Fibroblast of pulmonary artery (primary cell): ENCODE results near the gene PTPRJ.
"Not testable (repeated sequence)": the region's sequence is repeated elsewhere in the genome, so short reads cannot be mapped to it uniquely, and the experiment has no call there.

ENCODE experiments used
- DNase-seq: peaks from one replicate; pipeline ENCODE4 v3.0.0-alpha.2; 2010; ENCODE audit warnings: low read depth
- H3K4me3 ChIP-seq: replicated peaks from 2 replicates; pipeline ENCODE4 v1.5.1; 2011; ENCODE audit warnings: low read depth, mild to moderate bottlenecking, control low read depth, low read length, moderate library complexity
- TF ChIP-seq, protein P1 (sequence below): IDR thresholded peaks from 2 replicates; pipeline ENCODE4 v1.5.1; 2011; ENCODE audit warnings: mild to moderate bottlenecking, control low read depth, low read length, inconsistent platforms; ENCODE audit errors: missing control alignments

PTPRJ gene

DNA sequence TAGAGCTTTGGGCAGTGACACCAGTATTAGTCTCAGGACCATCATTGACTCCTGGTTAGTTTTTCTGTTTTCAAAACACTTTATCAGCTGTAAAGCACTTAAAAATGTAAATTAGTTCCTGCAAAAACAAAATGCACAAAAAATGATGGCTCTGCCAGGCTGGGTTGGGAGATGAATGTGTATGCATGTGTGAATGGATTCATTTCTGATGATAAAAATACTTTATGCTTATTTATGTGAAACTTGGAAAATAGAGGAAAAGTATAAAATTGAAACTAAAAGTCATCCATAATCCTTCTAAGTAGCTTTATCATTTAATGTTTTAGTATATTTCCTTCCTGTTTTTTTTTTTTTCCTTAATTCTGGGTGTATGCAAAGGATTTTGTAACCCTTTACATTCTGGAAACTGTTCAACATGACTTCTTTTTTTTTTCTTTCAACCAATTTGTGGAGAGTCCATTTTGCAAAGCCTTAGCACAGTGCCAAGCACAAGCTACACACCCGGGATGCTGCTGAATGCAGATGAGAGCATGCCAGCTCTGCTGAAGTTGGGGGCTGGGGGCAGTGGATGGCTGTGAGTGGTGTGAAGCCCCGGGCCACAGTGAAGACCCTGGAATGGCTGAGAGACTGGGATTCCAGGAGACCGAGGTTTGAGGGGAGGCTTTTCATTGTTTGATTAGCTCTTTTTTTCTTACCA, 37.6 kb downstream of the PTPRJ start:
- no peak overlapping the region for H3K4me3 ChIP-seq
- DNase-seq: no peak
- TF ChIP-seq, protein P1, sequence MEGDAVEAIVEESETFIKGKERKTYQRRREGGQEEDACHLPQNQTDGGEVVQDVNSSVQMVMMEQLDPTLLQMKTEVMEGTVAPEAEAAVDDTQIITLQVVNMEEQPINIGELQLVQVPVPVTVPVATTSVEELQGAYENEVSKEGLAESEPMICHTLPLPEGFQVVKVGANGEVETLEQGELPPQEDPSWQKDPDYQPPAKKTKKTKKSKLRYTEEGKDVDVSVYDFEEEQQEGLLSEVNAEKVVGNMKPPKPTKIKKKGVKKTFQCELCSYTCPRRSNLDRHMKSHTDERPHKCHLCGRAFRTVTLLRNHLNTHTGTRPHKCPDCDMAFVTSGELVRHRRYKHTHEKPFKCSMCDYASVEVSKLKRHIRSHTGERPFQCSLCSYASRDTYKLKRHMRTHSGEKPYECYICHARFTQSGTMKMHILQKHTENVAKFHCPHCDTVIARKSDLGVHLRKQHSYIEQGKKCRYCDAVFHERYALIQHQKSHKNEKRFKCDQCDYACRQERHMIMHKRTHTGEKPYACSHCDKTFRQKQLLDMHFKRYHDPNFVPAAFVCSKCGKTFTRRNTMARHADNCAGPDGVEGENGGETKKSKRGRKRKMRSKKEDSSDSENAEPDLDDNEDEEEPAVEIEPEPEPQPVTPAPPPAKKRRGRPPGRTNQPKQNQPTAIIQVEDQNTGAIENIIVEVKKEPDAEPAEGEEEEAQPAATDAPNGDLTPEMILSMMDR: no peak

DNA sequence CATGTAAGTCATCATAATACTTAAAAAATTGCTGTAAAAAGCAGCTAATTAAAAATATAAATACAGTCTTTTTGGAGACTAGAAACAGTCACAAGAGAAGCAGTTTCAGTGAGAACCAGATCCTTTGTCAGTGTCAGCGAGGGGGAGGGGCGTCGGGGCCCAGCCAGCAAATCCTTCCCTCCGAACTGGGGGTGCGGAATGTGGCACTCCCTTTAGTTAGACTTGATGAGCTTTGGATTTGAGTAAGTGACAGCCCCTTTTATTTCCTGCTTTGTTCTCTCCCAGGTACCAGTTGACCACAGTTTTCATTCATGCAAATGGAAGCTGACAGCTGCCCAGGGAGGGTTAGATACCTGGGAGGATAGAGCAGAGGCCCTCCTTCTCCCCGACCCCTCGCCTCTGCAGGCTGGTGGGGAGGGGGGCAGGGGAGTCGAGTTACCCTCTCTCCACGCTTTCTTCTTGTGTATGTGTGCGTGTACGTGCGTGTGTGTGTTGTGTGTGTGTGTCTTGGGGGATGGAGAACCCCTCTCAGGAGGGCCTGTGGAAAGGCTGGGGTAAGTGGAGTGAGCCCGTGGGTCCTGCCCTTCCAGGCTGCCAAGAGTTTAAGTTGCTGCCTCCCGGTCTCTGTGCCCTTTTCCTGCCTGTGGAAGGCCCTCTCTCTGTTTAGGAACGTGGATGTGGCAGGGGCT, 38.3 kb downstream of the PTPRJ start:
- TF ChIP-seq, protein P1: no peak
- no peak for DNase-seq
- H3K4me3 ChIP-seq: no peak overlapping the region

DNA sequence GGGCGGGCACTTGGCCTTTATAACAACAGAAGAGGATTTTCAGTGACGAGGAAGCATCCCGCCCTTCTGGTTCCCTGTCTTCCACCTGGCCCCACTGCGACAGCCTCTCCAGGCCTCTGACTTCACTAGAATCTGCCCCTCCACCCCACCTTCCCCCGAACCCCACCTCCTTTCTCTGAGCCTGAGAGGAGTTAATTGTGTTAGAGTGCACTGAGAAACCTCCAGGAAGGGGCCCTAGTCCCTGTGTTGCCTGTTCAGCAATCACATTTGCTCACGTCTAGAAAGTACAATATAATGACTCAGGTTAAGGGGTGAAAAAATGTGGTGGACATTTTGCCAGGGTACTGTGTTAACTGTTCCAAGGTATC, 38.8 kb downstream of the PTPRJ start:
- DNase-seq: peak; percentile 31
- TF ChIP-seq, protein P1: no peak
- no peak overlapping the region for H3K4me3 ChIP-seq

DNA sequence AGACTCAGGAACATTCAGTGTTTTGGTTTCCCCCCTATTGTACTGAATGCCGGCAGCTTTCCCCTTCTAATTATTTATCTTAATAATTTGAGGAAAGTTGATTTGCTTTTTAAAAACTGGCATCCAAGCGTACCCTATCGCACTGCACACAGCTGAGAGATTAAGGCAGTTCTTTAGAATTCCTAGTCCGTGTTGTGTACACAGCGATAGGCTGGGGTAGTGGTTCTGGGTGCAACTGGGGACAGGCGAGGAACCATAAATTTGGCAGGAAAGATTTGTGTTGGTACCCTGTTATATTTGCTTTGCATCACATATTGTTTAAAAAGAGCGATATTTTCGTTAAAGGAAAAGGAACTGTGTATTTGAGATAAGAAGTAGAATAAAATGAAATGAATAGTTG, 39.2 kb downstream of the PTPRJ start:
- TF ChIP-seq, protein P1: no peak
- no peak for DNase-seq
- H3K4me3 ChIP-seq: no peak overlapping the region

DNA sequence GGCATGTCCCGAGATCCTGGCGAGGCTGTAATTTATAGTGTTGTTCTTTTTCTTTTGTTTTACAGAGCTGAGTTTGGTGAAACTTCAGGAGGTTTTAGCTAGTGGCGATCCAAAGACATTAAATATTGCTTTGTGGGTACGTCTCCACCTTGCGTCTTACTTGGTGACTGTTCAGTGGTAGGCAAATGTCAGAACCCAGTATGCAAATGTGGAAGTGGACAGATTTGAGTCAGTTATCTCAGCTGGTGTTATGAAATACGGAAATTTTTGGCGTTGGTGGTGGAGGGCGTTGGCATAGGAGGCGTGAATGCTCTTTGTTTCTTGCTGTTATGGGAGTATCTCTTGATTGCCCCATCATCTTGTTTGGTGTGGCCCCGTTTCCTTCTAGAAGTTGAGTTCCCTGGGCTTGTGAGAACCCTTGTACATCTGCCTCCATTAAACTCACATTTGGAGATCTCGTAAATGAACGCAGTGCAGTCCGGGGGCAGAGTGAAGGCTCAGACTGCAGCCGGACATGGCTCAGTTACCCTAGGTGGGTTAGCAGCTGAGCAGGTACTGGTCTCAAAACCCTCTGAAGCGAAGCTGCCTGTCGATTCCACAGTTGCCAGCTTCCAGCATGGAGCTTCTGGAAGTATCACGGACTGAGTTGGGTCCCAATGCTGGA, 39.9 kb downstream of the PTPRJ start:
- TF ChIP-seq, protein P1: no peak
- H3K4me3 ChIP-seq: no peak overlapping the region
- no peak for DNase-seq

DNA sequence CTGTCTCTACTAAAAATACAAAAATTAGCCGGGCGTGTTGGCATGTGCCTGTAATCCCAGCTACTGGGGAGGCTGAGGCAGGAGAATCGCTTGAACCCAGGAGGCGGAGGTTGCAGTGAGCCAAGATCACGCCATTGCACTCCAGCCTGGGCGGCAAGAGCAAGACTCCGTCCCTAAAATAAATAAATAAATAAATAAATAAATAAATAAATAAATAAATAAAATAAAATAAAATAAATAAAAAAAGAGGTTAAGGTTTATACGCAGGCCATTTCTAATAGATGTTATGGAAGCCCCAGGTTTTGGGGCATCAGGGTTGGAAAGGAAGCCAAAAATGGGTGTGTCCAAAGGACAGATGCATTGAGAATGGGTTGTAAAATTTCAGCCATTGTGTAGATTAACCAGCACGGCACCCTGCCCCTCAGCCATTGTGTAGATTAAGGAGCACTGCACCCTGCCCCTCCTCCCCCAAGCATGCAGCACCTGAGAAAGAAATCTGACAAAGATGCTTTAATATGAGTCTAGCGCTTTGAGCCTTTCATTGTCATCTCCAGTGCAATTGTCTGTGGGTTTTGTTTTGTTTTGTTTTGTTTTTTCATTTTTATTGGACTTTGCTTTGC, 41.0 kb downstream of the PTPRJ start:
- not testable (repeated sequence) for H3K4me3 ChIP-seq, DNase-seq

DNA sequence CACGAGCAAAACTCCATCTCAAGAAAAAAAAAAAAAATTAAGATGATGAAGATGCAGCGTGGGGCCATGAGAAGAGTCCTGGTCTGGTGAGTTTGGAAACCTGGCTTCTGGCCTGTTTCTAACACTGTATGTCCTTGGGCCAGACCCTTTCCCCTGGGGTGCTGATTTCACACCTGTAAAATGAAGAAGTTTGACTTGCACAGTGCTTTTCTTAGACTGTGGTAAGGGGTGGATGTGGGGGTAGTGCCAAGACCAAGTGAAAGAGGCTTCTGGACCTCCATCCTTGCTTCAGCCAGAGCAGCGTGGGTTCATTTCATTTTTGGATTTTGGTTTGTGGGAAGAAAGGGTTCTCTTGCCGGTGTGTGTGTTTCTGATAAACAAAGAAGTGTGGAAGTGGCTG, 42.1 kb downstream of the PTPRJ start:
- TF ChIP-seq, protein P1: no peak
- H3K4me3 ChIP-seq: no peak overlapping the region
- no peak for DNase-seq

DNA sequence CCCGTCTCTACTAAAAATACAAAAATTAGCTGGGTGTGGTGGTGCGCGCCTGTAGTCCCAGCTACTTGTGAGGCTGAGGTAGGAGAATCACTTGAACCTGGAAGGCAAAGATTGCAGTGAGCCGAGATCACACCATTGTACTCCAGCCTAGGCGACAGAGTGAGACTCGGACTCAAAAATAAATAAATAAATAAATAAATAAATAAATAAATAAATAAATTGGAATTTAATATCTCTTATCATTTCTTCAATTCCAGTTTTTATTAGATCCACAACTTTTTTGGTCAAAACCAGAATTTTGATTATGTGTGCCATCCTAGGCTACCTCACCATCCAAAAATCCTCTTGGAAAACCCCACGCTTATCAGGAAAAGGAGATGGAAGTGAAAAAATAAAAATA, 43.2 kb downstream of the PTPRJ start:
- H3K4me3 ChIP-seq, DNase-seq: not testable (repeated sequence)
